Adrenal gland (tissue), 5 donors: Measurements from ENCODE around the gene STXBP1.

Source experiments
- CTCF ChIP-seq, 6 experiments: fragments of 450-650 bp in 4 of 6; fragments of 200-600 bp in 2 of 6; sonication (generic) in 1 of 6; IDR thresholded peaks; 1 replicate in 5 of 6; 2 replicates in 1 of 6; pipeline versions ENCODE4 v1.5.1 to v1.8.0; 2016 to 2021; ENCODE audit warnings: antibody characterized with exemption in 6 of 6, mild to moderate bottlenecking in 2 of 6, moderate library complexity in 1 of 6
- POLR2A ChIP-seq, 2 donors: fragments of 450-650 bp; IDR thresholded peaks; one replicate each; pipeline ENCODE4 v1.6.1; 2017; ENCODE audit warnings: antibody characterized with exemption in 2 of 2, mild to moderate bottlenecking in 2 of 2, moderate library complexity in 1 of 2
- donor health status: DM: no; HTN: no; CAD: no.

GRCh38 chr9:127634698-127635097, 22.6 kb downstream of the STXBP1 start:
- TF ChIP-seq CTCF (IDR thresholded peaks at IDR 0.05): no peak
- no peak for TF ChIP-seq POLR2A (IDR thresholded peaks at IDR 0.05)
